ENCODE data around the gene CTDSPL.
"Not testable (repeated sequence)": the region's sequence is repeated elsewhere in the genome, so short reads cannot be mapped to it uniquely, and the experiment has no call there.

The CTDSPL gene

GRCh38 chr3:38031022-38031994 lies 169.6 kb downstream of the CTDSPL start:
- Histone ChIP-seq H3K4me3 (ENCODE audit: low read length) (no peak overlapping the region), H3K27me3 (ENCODE audit: insufficient read depth, low read length) (peaks cover 3% of the 10 kb centered on the region), H3K4me1 (ENCODE audit: insufficient read depth, low read length) (peaks cover 23% of the 10 kb centered on the region), H3K36me3 (ENCODE audit: insufficient read depth, low read length) (peaks cover 7% of the 10 kb centered on the region), H3K9me3 (ENCODE audit: low read length) (no peaks in the 10 kb centered on the region), H2AFZ (ENCODE audit: low read depth, low read length) (no peak overlapping the region)

GRCh38 chr3:38032328-38032865 lies 170.7 kb downstream of the CTDSPL start:
- Histone ChIP-seq H3K9me3 (ENCODE audit: low read length) (no peaks in the 10 kb centered on the region), H3K27me3 (ENCODE audit: insufficient read depth, low read length) (peaks cover 6% of the 10 kb centered on the region), H3K4me3 (ENCODE audit: low read length) (no peak overlapping the region), H2AFZ (ENCODE audit: low read depth, low read length) (no peak overlapping the region), H3K4me1 (ENCODE audit: insufficient read depth, low read length) (peaks cover 19% of the 10 kb centered on the region), H3K36me3 (ENCODE audit: insufficient read depth, low read length) (peaks cover 7% of the 10 kb centered on the region)

GRCh38 chr3:38033586-38033985 lies 171.9 kb downstream of the CTDSPL start:
- not testable (repeated sequence) for H3K9me3 ChIP-seq (ENCODE audit: low read length); H2AFZ ChIP-seq (ENCODE audit: low read depth, low read length); H3K4me1 ChIP-seq (ENCODE audit: insufficient read depth, low read length); H3K27me3 ChIP-seq (ENCODE audit: insufficient read depth, low read length); H3K36me3 ChIP-seq (ENCODE audit: insufficient read depth, low read length); H3K4me3 ChIP-seq (ENCODE audit: low read length)

Measured in neuron (in vitro differentiated cells).